ENCODE measurements around the gene ARHGEF26.

- no peak for TF ChIP-seq TCF7L2 (IDR thresholded peaks at IDR 0.05; ENCODE audit: borderline replicate concordance, extremely low read depth, insufficient read depth, insufficient read length)
- no peak for TF ChIP-seq CTCF (IDR thresholded peaks at IDR 0.05 in 2 of 3, conservative IDR thresholded peaks at IDR 0.05 in 1 of 3; ENCODE audit: borderline replicate concordance in 1 of 3, insufficient read depth in 1 of 3, low read depth in 2 of 3, low read length in 2 of 3)
- no peak for TF ChIP-seq POLR2A (IDR thresholded peaks at IDR 0.05; ENCODE audit: borderline replicate concordance, extremely low read depth, insufficient read depth, insufficient read length)
- TF ChIP-seq ZNF274 (IDR thresholded peaks at IDR 0.05; ENCODE audit: low read depth, low read length) = no peak
- no peak for TF ChIP-seq EZH2 (IDR thresholded peaks at IDR 0.05)
- TF ChIP-seq REST (IDR thresholded peaks at IDR 0.05; ENCODE audit: low read depth) = no peak
- no peak for TF ChIP-seq POLR2AphosphoS5 (IDR thresholded peaks at IDR 0.05; ENCODE audit: low read depth, low read length)
- TF ChIP-seq RAD21 (IDR thresholded peaks at IDR 0.05; ENCODE audit: low read depth) = no peak
- no peak for TF ChIP-seq CEBPB (IDR thresholded peaks at IDR 0.05; ENCODE audit: low read depth)
- TF ChIP-seq ATF3 (IDR thresholded peaks at IDR 0.05) = no peak
- TF ChIP-seq YY1 (IDR thresholded peaks at IDR 0.05; ENCODE audit: extremely low read depth, insufficient replicate concordance, low read depth, low read length) = no peak
- no peak for TF ChIP-seq SIN3A (IDR thresholded peaks at IDR 0.05; ENCODE audit: low read depth)
- no peak for TF ChIP-seq MAX (IDR thresholded peaks at IDR 0.05)
Measured at GRCh38 chr3:154209499-154209898, 88.3 kb downstream of the ARHGEF26 start.

All from HCT116 (cell line).